ENCODE data around the gene SHD.
"Not testable (repeated sequence)": the region's sequence is repeated elsewhere in the genome, so short reads cannot be mapped to it uniquely, and the experiment has no call there.

SHD gene

DNA sequence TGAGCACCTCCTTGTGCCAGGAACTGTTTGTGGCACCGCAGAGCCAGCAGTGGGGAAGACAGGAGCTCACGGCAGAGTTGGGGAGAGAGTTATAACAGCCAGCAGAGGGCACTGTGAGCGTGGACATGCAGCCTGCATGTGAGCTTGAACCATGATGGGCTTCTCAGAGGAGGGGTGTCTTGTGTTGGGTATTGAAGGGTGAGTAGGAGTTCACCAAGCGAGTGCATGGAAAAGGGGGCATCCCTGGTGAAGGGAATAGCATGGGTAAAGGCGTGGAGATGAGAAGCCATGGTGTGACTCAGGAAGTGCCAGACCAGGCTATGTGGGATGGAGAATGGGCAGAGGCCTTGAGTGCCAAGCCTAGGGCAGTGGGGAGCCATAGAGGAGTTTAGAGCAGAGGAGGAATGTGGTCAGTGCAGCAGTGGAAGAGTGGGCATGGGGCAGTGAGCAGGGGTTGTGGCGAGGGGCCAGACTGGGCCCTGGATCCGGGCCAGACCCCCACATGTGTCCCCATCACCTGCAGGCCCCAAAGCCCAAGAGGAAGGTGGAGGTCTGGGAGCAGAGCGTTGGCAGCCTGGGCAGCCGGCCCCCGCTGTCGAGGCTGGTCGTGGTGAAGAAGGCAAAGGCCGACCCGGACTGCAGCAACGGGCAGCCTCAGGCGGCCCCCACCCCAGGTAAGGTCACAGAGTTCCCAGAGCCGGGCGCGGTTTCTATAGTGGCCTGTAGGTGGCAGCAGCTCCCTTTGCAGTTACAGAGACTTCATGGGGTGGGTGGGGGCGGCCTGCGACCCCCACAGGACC is 11.8 kb upstream of the SHD start:
- DNase-seq (ENCODE audit: low read depth) = no peak

DNA sequence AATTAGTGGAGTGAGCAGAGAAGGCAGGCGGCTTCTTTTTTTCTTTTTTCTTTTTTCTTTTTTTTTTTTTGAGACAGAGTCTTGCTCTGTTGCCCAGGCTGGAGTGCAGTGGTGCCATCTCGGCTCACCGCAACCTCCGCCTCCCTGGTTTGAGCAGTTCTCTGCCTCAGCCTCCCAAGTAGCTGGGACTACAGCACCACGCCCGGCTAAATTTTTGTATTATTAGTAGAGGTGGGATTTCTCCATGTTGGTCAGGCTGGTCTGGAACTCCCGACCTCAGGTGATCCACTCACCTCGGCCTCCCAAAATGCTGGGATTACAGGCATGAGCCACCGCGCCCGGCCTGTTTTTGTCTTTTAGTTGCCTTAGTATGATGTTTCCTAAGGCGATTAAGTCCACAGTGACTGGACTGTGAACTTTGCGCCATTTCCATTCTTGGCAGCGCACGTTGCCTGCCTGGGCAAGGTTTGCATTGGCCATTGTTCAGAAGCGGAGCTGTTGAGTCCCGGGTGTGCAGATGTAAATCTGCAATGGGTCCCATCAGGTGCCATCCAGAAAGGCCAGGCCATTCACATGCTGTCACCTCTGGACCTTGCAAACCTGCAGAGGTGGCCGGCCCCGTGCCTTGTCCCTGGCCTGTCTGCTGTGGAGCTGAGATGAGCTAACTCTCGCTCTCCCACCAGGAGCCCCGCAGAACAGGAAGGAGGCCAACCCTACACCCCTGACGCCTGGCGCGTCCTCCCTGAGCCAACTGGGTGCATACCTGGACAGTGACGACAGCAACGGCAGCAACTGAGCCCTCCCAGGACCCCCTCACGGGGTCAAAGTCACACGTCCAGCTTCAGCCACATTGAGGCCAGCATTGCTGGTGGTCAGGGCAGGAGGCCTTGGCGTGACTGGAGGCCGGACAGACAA is 10.9 kb upstream of the SHD start:
- no peak for DNase-seq (ENCODE audit: low read depth)

DNA sequence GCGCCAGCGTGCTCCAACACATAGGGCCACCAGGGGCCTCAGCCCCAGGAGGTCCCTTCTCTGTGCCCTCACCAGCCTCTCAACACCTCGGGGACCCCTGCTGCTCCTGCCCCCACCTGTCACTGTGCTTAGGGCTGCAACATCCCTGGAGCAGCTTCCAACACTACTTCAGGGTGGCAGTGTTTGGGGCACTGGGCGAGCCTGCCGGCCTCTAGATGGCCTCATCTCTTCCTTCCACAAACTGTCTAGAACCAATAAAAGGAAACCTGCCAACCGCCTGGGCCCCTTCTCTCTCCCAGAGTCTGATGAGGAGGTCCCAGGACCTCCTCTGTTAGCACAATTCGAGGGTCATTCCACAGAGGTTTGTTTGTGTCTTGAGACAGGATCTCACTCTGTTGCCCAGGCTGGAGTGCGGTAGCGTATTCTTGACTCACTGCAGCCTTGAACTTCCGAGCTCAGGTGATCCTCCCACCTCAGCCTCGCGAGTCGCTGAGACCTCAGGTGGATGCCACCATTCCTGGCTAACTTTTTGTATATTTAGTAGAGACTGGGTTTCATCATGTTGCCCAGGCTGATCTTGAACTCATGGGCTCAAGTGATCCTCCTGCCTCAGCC is 10.1 kb upstream of the SHD start:
- DNase-seq (ENCODE audit: low read depth) = no peak

DNA sequence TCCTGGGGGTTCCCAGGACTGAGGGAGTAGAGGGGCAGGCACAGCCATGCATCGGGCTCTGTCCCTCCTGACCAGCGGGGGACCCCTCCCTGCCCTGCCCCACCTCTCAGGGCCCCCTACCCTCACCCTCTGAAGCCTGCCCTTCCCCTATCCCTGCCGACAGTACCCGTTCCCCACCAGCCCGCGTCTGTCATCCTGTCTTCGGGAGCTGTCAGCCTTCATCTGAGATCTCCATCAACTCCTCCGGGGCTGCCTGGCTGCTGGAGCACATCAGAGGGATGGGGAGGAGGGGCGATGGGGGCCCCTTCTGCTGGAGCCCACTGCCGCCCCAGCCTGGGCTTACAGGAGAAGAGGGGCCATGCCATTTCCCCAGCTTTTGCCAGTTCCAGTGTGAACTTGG is 6.2 kb upstream of the SHD start:
- no peak for DNase-seq (ENCODE audit: low read depth)

DNA sequence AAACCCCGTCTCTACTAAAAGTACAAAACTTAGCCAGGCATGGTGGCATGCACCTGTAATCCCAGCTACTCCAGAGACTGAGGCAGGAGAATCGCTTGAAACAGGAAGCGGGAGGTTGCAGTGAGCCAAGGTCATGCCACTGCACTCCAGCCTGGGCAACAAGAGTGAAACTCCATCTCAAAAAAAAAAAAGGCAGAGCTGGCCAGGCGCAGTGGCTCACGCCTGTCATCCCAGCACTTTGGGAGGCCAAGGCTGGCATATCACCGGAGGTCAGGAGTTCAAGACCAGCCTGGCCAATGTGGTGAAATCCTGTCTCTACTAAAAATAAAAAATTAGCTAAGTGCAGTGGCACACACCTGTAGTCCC is 4.8 kb upstream of the SHD start:
- not testable (repeated sequence) for DNase-seq (ENCODE audit: low read depth)

DNA sequence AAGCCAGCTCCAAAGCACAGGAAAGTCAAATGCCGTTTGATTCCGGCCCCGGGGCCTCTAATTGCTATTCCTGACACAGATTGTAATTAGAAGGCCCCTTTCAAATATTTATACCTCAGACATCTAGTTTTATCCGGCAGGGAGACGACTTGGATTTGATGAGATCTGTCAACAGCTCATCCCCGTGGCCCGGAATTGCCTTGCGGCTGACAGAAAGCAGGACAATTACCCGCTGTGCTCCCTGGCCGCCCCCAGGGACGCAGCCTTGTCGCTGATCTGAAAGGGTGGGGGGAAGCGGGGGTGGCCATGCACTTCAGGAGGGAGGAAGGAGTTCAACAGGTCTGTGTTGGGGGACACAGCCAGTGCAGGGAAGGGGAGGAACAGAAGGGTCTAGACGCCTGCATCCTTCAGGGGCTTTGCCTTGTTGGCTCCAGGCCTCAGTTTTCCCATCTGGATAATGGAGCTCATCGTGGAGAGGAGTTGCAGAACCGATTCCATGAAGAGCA is 1.8 kb upstream of the SHD start:
- no peak for DNase-seq (ENCODE audit: low read depth)

DNA sequence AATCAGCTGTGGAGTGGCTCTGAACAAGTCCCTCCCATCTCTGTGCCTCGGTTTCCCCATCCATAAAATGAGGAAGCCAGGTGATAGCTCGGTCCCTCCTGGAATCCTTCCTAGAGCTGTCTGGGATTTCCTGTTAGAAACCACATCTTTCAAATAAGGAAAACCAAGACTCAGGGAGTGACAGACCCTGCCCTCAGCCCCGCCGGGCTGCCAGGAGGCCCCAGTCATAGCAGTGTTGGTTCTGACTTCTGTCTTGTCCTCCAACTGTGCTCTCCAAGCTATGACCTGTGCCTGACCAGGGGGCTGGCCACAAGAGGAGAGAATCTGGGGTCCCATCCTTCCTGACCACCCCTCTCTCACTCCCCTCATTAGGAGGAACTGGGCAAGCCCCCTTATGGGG is 1.1 kb upstream of the SHD start:
- no peak for DNase-seq (ENCODE audit: low read depth)

DNA sequence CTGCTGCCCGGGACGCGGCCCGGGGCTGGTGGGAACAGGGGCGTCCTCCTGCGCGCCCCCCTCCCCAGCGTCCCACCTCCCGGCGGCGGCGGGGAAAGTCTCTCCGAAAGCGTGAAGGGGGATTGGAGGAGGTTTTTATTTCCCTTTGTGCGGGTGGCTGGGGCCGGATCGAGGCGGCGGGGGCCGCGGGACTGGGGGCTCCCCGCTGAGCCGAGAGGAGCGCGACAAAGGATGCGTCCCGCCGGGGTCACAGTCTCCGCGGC is 132 bp downstream of the SHD start:
- no peak for DNase-seq (ENCODE audit: low read depth)

DNA sequence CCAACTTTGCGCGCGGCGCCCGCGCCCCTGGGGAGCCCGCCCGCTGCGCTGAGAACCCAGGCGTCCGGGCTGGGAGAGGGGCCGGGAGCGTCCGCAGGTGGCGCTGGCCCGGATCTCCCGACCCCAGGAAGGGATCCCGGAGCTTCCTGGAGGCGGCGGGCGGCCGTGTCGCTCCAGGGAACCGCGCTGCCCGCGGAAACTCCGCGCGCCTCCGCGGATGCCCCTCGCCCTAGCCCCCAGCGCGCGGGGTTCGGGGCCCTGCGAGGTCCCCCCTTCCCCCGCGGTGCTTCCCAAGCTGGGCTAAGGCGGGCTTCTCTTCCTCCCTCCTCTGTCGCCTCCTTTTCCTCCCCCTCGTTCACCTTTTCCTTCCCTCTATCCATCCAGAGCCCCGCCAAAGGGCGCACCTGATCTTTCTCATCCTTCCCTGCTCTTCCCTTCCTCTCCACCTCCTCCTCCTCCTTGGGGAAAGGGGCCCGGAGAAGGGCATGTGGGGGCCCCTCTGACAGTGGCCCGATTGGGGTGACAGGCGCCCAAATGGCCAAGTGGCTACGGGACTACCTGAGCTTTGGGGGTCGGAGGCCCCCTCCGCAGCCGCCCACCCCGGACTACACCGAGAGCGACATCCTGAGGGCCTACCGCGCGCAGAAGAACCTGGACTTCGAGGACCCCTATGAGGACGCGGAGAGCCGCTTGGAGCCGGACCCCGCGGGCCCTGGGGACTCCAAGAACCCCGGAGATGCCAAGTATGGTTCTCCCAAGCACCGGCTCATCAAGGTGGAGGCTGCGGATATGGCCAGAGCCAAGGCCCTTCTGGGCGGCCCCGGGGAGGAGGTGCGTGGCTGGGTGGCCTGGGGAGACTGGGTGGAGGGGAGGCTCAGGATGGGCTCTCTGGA is 710 bp downstream of the SHD start:
- DNase-seq (ENCODE audit: low read depth) = no peak

DNA sequence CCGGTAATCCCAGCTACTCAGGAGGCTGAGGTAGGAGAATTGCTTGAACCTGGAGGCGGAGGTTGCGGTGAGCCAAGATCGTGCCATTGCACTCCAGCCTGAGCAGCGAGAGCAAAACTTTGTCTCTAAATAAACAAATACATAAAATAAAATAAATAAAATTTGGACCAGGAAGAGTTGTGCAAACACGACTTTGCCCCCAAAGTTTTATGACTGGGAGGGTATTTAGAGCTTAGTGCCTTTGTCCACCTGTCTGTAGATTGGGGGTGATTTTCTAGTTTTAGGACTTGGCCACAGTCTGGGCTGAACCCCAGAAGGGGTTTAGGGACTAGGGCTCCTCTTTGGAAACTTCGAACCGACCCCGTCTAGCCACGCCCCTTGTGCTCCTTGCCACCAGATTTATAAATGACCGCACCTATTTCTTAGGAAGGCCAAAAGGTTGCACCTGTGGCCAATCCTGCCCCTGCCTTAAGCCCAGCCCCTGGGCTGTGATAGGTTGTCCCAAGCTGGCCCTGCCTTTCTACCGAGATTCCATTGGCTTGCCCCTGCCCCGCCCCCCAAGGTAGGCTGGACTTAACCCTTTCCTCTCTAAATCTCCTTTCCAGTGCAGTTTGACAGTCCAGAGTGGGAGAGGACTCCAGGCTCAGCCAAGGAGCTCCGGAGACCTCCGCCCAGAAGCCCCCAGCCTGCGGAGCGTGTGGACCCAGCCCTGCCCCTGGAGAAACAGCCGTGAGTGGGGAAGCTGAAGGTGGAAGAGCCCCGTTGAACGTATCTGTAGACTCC is 5.3 kb downstream of the SHD start:
- no peak for DNase-seq (ENCODE audit: low read depth)

DNA sequence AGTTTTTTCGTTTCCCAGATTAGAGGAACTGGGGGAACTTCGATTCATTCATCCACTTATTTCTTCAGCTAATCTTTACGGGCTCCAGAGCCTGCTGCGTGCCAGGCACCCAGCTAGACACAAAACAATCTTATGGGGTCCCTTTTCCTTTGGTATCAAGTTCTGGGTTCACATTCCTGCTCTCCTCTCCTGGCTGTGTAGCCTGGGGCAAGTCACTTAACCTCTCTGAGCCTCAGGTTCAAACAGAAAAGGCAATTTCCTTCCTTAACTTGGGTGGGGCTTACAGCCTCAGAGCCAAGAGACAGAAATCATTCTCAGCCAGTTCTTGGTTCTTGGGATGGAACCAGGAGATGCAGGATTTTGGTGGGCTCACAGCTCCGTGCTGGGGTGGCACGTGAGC is 5.9 kb downstream of the SHD start:
- DNase-seq (ENCODE audit: low read depth) = no peak

DNA sequence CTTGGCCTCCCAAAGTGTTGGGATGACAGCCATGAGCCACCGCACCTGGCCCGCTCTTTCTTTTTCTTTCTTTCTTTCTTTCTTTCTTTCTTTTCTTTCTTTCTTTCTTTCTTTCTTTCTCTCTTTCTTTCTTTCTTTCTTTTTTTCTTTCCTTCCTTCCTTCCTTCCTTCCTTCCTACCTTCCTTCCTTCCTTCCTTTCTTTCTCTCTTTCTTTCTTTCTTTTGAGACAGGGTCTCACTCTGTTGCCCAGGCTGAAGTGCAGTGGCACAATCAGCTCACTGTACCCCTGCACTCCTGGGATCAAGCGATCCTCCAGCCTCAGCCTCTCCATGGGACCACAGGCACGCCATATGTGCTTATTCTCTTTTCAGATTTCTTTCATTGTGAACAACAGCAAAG is 7.1 kb downstream of the SHD start:
- DNase-seq (ENCODE audit: low read depth) = not testable (repeated sequence)

DNA sequence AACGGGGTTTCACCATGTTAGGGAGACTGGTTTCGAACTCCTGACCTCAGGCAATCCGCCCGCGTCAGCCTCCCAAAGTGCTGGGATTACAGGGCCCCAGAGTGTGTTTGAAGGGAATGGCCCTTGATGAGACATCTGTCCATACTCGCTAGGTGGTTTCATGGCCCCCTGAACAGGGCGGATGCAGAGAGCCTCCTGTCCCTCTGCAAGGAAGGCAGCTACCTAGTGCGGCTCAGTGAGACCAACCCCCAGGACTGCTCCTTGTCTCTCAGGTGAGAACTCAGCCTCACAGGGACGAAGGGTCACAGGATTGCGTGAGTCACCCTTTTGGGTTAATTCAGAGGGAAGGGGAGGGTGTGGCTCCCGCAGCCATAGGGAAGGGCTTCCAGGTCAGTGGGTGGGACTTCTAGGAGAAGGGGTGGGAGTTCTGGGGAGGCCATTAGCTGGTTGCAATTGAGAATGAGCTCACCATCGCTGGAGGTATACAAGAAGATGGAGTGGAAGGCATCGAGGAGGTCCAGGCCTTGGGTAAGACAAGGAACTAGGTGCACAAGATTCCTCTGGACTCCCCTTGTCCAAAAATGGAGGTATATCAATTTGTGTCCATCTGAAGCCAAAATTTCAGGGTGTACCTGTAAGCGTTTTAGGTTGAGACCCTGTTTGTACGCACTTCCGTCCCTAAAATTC is 9.2 kb downstream of the SHD start:
- DNase-seq (ENCODE audit: low read depth) = no peak

DNA sequence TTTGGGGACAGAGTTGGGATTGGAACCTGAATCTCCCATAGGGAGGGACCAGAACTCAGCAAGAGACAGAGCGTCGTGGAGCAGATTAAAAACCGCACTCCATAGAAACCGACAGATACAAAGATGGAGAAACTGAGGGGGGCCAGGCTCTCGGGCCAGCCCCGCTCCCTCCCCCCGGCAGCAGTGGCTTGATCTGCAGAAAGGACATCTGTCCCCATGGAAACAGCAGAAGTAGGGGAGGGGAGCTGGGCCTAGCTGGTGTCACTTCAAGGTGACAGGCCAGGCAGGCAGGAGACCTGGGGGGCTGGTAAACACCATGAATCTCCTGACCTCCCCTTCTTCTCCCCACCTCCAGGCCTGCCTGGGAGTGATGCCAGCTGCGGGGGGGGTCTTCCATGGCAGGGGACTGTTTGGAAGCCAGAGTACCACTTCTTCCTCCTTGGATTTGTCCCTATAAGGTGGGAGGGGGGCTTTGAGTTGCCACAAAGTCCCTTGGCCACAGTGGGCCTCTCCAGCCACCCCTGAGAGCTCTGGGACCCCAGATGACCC is 12.2 kb downstream of the SHD start:
- no peak for DNase-seq (ENCODE audit: low read depth)

DNA sequence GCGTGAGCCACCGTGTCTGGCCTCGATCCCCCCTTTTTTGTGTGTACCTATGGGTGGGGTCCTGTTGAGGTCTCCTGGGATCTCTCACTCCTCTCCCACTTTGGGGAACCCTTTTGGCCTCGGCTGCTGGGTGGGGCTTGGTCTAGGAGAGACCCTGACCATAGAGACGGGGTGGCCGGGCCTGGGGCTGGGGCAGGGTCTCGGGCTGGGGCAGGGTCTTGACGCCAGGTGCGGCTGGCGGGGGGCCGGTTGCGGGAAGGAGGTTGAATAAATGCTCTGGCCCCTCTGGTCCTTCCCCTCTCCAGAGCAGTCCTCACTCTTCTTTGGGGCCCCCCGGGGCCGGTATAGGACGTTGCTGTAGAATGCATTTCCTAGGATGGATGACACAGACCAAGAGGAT is 13.4 kb downstream of the SHD start:
- DNase-seq (ENCODE audit: low read depth) = no peak

DNA sequence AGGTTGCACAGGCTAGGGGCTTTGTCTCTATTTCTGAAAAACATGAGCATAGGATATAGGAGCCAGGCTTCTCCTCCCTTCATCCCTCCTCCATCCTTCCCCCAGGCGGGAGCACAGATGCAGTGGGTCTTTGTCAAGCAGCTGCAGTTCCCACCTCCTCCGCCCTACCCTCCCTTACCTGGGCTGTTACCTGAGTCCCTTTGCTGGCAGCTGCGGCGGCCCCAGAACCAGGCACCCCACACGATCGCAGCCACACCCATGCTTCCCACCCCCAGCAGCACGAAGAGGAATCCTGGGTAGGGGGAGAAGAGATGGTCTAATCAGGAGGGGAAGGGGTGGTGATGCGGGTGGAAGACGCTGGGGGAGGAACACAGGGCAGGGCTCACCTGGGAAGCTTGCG is 15.3 kb downstream of the SHD start:
- no peak for DNase-seq (ENCODE audit: low read depth)

DNA sequence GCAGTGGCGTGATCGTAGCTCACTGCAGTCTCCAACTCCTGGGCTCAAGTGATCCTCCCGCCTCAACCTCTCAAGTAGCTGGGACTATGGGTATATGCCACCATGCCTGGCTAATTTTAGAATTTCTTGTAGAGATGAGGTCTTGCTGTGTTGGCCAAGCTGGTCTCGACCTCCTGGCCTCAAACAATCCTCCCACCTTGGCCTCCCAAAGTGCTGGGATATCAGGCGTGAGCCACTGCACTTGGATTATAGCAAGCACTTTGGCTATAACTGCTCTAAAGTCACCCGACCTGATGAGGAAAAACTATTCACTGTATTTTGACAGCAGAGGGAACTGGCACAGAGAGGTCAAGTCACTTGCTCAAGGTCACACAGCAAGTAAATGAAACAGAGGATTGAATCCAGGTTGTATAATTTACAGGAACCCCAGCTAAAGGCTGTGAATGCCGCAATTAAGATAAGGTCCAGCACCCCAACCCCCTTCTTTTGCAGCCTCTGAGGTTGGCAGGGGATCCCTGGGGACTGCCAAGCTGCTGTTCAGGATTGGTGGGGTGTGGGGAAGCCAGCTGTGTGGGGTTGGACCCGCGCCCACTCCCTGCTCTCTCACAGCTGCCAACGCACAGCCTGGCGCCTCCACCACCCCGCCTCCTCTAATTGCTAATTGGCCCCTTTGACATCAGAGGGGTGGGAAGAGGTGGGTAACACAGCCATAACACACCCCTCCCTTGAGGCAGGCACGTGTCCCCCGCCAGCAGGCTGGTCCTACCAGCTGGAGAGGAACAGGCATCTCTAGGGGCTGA is 17.1 kb downstream of the SHD start:
- DNase-seq (ENCODE audit: low read depth) = no peak

DNA sequence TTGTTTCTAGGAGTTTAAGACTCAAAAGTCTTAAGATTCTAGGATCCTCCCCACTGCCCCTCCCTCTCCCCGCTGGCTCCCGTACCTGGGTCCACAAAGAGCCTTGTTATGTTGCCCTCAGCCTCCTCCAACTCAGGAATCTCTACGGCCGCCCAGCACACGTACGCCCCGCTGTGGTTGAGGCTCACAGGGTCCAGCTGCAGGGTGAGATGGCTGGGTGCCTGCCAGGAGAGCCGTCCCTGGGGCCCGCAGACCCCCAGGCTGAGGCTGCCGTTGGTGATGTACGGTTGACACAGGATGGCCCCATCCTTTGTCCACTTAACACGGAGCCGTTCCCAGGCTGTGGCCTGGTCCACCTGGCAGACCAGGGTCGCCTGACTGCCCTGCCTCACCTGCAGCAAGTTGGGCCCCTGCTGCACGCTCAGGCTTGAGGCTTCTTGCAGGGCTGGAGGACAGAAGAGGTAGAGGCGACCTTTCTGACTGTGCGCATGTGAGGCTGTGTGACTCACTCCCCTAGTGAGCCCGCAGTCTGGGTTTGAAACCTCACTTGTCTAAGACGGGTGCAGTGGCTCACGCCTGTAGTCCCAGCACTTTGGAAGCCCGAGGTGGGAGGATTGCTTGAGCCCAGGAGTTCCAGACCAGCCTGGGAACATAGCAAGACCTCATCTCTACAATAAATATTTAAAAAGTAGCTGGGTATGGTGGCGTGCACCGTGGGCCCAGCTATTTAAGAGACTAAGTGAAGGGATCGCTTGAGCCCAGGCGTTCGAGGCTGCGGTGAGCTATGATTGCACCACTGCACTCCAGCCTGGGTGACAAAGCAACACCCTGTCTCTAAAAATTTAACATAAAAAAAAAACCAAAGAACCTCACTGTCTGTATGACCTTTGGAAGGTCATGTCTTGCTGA is 19.1 kb downstream of the SHD start:
- no peak for DNase-seq (ENCODE audit: low read depth)
